HG03108 (cell line): ENCODE data around the gene SGO2.
"Not testable (repeated sequence)": the region's sequence is repeated elsewhere in the genome, so short reads cannot be mapped to it uniquely, and the experiment has no call there.

Experiments
- ATAC-seq: cut with Tn5 transposase; IDR thresholded peaks from one replicate; pipeline ENCODE4 v1.9.1; 2021; ENCODE audit warnings: moderate library complexity; ENCODE audit not compliant: unreplicated experiment

The SGO2 gene

DNA sequence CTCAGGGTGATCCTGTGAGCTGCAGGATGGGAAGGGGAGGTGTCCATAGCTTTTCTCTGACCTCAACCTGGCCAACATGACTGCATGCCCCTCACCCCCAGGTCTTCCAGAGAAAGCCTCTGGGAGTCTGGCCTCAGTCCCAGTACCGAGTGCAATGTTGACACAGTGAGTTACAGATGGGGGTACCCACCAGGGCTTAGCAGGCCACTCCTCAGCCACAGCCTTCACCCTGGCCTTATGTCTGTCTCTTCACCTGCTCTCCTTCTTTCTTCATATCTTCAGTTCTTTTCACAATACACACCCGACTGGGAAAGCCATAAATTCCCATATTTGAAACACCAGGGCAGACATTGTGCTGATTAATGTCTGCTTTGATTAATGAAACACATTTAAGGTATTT is 93.3 kb downstream of the SGO2 start:
- ATAC-seq = no peak

DNA sequence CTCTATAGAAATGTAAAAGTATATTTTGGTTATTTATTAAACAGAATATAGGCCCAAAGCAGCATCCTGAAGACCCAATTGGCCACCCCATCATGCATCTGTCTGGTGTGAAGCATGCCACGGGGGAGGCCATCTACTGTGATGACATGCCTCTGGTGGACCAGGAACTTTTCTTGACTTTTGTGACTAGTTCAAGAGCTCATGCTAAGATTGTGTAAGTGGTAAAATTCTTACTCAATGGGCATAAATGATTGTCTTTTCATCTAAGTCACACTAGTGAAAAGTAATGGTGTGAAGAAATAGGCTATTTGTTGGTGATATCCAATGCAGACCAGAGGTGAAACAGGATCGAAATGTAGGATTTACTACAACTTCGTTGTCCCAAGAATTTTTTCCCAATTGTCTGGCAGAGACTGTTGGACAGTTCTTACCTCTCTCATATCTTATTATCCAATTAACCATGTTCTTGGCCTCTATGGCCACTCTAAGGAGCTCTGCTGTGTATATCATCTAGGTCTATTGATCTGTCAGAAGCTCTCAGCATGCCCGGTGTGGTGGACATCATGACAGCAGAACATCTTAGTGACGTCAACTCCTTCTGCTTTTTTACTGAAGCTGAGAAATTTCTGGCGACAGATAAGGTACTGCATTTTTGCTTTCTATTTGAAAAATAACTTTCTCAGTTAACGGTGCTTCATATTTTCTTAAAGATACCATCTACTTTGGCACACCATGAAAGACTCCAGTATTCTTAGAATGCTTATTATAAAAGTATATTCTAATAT is 94.8 kb downstream of the SGO2 start:
- ATAC-seq = no peak

DNA sequence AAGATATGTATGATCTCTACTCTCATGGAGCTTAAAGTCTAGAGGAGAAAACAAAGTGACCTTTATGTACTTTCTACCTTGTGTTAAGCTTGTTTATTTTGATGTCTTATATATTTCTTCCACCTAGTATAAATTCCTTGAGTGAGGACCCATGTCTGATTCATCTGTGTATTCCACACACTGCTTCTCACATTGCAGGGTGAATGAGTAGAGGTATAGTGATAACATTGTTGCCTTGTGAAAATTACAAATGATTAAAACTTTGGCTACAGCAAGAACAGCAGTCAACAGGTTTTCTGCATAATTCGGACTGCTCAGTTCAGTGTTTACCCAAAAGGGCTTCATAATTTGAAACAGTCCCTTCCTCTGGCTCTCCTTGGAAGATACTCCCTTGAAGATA is 96.1 kb downstream of the SGO2 start:
- no peak for ATAC-seq

DNA sequence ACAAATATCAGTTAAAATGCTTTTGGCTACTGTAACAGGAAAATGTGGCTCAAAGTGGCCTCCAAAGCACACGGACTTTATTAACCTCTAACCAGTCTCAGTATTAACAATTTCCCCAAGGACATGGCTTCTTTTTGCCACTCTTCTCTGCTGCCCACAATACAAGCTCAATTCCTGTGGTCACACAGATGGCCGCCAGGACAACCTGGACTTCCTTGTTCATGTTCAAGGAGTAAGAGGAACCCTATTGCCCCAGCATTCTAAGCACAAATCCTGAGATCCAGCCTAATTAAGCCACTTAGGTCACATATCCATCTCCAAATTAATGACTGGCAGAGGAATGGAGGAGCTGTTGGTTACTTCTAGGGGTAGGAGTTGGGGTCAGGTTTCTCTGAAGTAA is 98.0 kb downstream of the SGO2 start:
- ATAC-seq = no peak

DNA sequence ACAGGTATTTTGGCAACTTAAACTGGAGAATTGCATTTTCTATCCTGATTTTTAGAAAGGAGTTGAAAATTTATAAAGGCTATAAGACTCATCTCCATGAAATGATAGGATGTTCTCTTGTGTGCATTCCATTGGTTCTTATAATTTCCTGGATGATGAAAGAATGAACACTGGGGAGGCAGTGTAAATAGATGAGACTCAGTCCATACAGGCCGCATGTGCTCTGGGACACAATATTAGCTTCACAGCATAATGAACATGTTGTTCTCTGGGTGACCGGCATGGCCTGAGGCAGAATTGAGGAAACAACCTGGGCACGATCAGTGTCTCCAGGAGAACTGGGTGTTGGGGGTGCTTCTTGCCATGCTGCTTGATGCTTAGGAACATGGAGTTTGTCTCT is 98.7 kb downstream of the SGO2 start:
- ATAC-seq = no peak

DNA sequence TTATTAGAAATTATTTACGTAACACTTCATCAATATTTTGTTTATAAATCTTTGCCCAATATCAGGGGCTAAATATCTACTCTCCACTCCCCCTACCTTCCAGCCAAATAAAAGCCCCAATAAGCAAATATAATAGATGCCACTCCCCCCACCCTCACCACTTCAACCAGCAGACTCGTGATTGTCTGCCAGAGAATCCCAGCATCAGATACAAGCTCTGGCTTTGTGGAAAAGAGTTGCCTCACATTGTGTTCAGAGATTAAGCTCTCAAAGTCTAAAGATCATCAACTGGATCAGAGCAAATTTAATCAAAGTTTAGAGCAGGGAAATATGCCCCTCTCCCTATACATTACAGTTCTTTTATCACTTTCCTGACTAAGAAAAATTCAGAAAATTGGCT is 99.3 kb downstream of the SGO2 start:
- no peak for ATAC-seq

DNA sequence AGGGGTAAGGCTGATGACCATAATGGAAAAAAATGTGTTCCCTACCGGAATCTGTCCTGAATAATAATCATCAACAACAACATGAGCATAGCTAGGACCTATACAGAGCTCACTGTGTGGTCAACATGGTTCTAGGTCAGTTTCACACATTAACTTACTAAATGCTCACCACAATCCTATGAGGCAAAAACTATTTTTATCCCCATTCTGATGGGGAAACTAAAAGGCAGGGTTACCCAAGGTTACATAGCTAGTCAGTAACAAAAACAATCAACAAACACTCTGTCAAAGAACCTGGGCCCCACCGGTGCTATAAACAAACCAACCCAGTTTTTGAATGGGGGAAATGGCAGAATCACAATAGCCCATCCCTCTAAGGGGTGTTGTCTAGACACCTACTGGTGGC is 100.0 kb downstream of the SGO2 start:
- ATAC-seq = no peak

DNA sequence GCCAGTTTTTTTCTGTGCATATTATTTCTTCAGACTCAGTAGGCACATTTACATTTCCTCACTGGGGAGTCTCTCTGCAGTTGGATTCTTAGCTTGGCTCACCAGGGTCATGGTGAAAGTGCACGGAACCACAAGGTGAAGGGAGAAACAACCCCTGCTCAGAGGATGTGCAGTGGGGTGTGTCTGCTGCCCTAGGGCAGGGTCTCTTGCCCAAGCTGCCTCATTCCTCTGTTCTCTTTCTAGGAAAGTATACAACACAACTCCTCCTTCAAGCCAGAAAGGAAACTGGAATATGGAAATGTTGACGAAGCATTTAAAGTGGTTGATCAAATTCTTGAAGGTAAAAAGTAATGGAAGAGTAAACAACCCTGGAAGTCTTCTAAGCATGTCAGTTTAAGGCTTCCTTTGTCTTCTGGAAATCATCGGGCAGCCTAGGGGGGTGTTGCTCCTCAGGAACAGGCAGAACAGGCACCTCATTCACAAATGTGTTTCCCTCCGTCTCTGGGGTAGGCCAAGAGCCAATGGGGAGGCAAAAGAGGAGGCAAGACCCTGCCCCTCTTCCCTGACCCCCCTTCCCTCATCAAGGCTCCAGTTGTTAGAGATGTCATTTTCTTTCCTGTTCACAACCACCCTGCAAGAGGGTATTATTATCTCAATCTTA is 101.2 kb downstream of the SGO2 start:
- ATAC-seq = no peak

DNA sequence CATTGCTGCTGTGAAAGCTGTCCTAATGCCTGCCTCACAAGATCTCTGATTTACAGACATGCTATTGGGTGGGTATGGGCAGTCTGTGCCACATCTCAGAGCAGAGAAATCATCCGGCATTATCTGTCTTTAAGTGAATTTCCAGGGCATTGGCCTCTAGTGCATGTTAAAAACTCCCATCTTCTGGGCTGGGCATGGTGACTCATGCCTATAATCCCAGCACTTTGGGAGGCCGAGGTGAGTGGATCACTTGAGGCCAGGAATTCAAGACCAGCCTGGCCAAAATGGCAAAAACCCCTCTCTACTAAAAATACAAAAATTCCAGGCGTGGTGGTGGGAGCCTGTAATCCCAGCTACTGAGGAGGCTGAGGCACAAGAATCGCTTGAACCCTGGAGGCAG is 102.5 kb downstream of the SGO2 start:
- not testable (repeated sequence) for ATAC-seq

DNA sequence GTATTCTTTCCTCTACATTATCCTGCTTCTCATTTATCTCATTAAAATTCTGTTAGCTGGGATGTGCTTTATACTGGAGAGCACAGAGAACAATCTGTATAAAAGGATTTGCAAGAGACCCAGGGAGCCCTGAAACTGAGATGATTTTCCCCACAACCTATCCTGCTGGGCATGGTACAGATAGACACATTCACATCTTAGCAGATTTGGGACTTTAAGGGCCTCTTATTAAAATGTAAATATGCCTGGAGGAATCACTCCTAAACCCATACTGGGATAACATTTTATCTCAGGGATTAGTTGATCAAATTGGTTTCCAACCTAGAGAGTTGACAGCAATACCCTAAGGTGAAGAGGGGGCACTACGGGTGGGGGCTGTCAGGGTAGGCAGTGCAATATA is 105.3 kb downstream of the SGO2 start:
- ATAC-seq = no peak
